Adrenal gland (tissue), 5 donors: Measurements from ENCODE around the gene PHF3.

Experiments used
- CTCF ChIP-seq, 6 experiments: fragments of 450-650 bp in 4 of 6; fragments of 200-600 bp in 2 of 6; sonication (generic) in 1 of 6; IDR thresholded peaks; 1 replicate in 5 of 6; 2 replicates in 1 of 6; pipeline versions ENCODE4 v1.5.1 to v1.8.0; 2016 to 2021; ENCODE audit warnings: antibody characterized with exemption in 6 of 6, mild to moderate bottlenecking in 2 of 6, moderate library complexity in 1 of 6
- POLR2A ChIP-seq, 2 donors: fragments of 450-650 bp; IDR thresholded peaks; one replicate each; pipeline ENCODE4 v1.6.1; 2017; ENCODE audit warnings: antibody characterized with exemption in 2 of 2, mild to moderate bottlenecking in 2 of 2, moderate library complexity in 1 of 2
- donor health status: DM: no; HTN: no; CAD: no.

GRCh38 chr6:63600136-63600535 is 35.5 kb upstream of the PHF3 start:
- TF ChIP-seq POLR2A (IDR thresholded peaks at IDR 0.05): no peak
- TF ChIP-seq CTCF (IDR thresholded peaks at IDR 0.05): no peak
